ENCODE data around the gene CYGB. TPM values are rescaled to one million over a fixed set of nuclear protein-coding genes. Genes with fewer than 3 reads are reported as not detected.

CYGB gene
- total and polyA plus RNA-seq, 5 donors from 2014 or later = not detected

DNA sequence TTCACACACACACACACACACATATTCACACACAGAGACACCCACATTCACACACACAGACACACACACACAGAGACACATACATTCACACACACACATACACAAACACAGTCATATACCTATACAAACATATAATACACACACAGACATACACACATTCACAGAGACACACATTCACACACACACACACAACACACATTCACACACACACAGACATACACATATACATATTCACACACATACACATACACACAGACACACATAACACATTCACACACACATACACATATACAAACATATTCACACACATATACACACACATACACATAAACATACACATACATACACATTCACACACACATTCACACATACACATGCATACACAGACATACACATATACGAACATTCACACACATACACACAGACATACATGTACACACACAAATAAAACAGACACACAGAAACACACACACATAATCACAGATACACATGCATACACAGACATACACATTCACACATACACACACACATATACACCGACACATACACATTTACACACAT lies 10.2 kb upstream of the CYGB start:
- H3K36me3 ChIP-seq (ENCODE audit: control insufficient read depth, insufficient read depth, low read length) = no peaks in the 10 kb centered on the region
- H3K27me3 Mint-ChIP-seq = peaks cover 13% of the 10 kb centered on the region
- no peaks in the 10 kb centered on the region for H3K9me3 ChIP-seq (ENCODE audit: control insufficient read depth in 2 of 2, low read length in 2 of 2)
- peaks cover 0 to 4% (median 0%) of the 10 kb centered on the region in 4 donors for H3K4me1 Mint-ChIP-seq
- no peak overlapping the region for H3K4me3 Mint-ChIP-seq
- no peak overlapping the region for H3K27ac Mint-ChIP-seq
- no peak for ATAC-seq (ENCODE audit: low read depth in 2 of 2)
- no peaks in the 10 kb centered on the region for H3K9me3 Mint-ChIP-seq
- no peak for DNase-seq
- H3K4me1 ChIP-seq (ENCODE audit: control insufficient read depth, insufficient read depth, low read length, poor library complexity, severe bottlenecking) = no peaks in the 10 kb centered on the region
- H3K4me3 ChIP-seq (ENCODE audit: low read depth, low read length) = no peak overlapping the region
- no peaks in the 10 kb centered on the region for H3K27me3 ChIP-seq (ENCODE audit: control insufficient read depth, insufficient read depth, low read length)
- no peaks in the 10 kb centered on the region for H3K36me3 Mint-ChIP-seq
- H3K27ac ChIP-seq (ENCODE audit: insufficient read depth, low read length, poor library complexity, severe bottlenecking) = no peak overlapping the region

DNA sequence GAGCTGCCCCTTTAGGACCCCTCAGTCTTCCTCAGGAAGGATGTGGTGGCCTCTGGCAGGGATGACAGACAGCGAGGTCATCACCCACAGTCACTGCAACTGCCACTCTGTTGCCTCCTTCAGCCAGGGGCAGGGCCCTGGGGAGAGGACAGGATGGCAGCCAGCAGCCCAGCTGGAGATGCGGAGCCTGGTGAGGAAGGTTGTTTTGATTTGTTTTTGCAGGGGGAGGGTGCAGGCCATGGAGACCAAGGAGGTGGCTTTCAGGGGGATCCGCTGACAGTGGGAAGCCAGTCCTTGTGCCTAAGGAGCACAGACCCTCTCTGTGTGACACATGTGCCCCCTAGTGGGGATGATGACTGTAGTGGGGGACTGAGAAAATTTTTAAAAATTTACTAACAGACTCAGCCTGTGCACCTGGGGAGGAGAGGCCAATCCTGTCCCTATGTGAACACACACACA lies 9.7 kb upstream of the CYGB start:
- no peak overlapping the region for H3K27ac ChIP-seq (ENCODE audit: insufficient read depth, low read length, poor library complexity, severe bottlenecking)
- H3K9me3 ChIP-seq (ENCODE audit: control insufficient read depth in 2 of 2, low read length in 2 of 2) = no peaks in the 10 kb centered on the region
- DNase-seq = peak; percentile 27 to 64 (median 58)
- no peak overlapping the region for H3K4me3 ChIP-seq (ENCODE audit: low read depth, low read length)
- Mint-ChIP-seq H3K27me3 (peaks cover 18% of the 10 kb centered on the region), H3K36me3 (no peaks in the 10 kb centered on the region), H3K4me3 (no peak overlapping the region), H3K4me1 (peaks cover 0 to 4% (median 0%) of the 10 kb centered on the region in 4 donors), H3K27ac (no peak overlapping the region), H3K9me3 (no peaks in the 10 kb centered on the region)
- no peaks in the 10 kb centered on the region for H3K4me1 ChIP-seq (ENCODE audit: control insufficient read depth, insufficient read depth, low read length, poor library complexity, severe bottlenecking)
- peak; percentile 59 to 68 for ATAC-seq (ENCODE audit: low read depth in 2 of 2)
- H3K27me3 ChIP-seq (ENCODE audit: control insufficient read depth, insufficient read depth, low read length) = no peaks in the 10 kb centered on the region
- no peaks in the 10 kb centered on the region for H3K36me3 ChIP-seq (ENCODE audit: control insufficient read depth, insufficient read depth, low read length)

DNA sequence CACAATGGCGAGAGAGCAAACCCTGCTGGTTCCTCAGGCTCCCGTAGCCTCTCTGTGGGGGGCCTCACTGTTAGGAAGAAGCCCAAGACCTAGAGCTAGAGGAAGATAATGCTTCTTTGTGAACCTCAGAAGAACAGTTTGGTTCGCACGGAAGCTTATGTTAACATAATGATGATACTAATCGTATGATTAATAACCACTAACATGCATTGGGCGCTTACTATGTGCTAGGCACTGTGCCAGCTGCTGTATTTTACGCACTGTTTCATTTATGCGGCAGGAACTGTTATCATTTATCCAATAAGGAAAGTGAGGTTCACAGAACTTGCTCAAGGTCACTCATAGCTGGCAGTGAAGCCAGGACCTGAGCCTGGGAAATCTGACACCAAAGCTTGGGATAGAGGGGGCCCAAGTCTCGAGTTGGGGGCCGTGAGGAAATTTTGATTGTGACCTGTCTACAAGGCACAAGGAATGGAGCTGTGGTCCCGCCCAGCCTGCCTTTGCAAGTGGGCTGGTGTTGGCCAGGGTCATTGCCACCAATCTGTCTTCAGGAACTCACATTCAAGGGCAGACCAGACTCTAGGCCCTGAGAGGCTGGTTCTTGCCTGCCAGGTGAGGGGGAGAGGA lies 9.2 kb upstream of the CYGB start:
- Histone ChIP-seq H3K4me1 (ENCODE audit: control insufficient read depth, insufficient read depth, low read length, poor library complexity, severe bottlenecking) (no peaks in the 10 kb centered on the region), H3K9me3 (ENCODE audit: control insufficient read depth in 2 of 2, low read length in 2 of 2) (no peaks in the 10 kb centered on the region), H3K4me3 (ENCODE audit: low read depth, low read length) (no peak overlapping the region), H3K36me3 (ENCODE audit: control insufficient read depth, insufficient read depth, low read length) (no peaks in the 10 kb centered on the region), H3K27me3 (ENCODE audit: control insufficient read depth, insufficient read depth, low read length) (no peaks in the 10 kb centered on the region), H3K27ac (ENCODE audit: insufficient read depth, low read length, poor library complexity, severe bottlenecking) (no peak overlapping the region)
- Mint-ChIP-seq H3K27ac (peak overlapping the region in 1 of 3 donors; percentile 20), H3K27me3 (peaks cover 24% of the 10 kb centered on the region), H3K36me3 (no peaks in the 10 kb centered on the region), H3K9me3 (no peaks in the 10 kb centered on the region), H3K4me1 (peaks cover 0 to 4% (median 0%) of the 10 kb centered on the region in 4 donors), H3K4me3 (no peak overlapping the region)
- ATAC-seq (ENCODE audit: low read depth in 2 of 2) (no peak), DNase-seq (no peak)

DNA sequence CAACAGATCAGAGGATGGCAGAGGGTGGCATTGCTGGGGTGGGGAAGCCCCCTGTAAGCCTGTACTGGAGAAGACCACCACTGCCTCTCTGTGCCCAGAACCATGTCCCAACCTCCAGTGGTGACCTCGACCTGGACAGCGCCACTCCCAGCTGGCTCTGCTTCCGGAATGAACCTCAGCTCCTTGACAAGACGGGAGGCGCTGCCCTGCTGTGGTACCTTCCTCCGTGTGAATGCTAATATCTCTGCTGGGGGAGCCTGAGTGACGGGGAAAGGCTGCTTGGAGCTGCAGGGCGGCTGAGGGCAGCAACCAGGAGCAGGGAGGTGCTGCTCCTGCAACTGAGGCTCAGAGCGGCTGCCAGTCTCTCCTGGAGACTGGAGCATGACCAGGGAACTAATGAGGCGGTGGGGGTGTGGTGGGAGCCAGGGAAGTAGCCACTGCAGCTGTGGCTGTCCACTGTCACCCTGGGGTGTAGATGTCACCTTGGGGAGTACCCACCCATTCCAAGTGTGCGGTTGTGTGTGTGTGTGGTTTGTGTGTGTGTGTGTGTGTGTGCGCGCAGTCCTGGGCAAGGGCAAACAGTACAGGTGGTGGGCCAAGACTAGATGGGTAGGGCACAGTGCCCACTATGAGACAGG lies 8.5 kb upstream of the CYGB start:
- H3K36me3 Mint-ChIP-seq = no peaks in the 10 kb centered on the region
- H3K9me3 Mint-ChIP-seq = no peaks in the 10 kb centered on the region
- H3K9me3 ChIP-seq (ENCODE audit: control insufficient read depth in 2 of 2, low read length in 2 of 2) = no peaks in the 10 kb centered on the region
- H3K4me1 ChIP-seq (ENCODE audit: control insufficient read depth, insufficient read depth, low read length, poor library complexity, severe bottlenecking) = no peaks in the 10 kb centered on the region
- no peaks in the 10 kb centered on the region for H3K36me3 ChIP-seq (ENCODE audit: control insufficient read depth, insufficient read depth, low read length)
- peak overlapping the region in 1 of 3 donors; percentile 69 for H3K27ac Mint-ChIP-seq
- no peak overlapping the region for H3K4me3 Mint-ChIP-seq
- no peaks in the 10 kb centered on the region for H3K27me3 ChIP-seq (ENCODE audit: control insufficient read depth, insufficient read depth, low read length)
- H3K27me3 Mint-ChIP-seq = peaks cover 30% of the 10 kb centered on the region
- H3K4me1 Mint-ChIP-seq = peaks cover 0 to 3% (median 0%) of the 10 kb centered on the region in 4 donors
- H3K4me3 ChIP-seq (ENCODE audit: low read depth, low read length) = no peak overlapping the region
- DNase-seq = no peak
- H3K27ac ChIP-seq (ENCODE audit: insufficient read depth, low read length, poor library complexity, severe bottlenecking) = no peak overlapping the region
- ATAC-seq (ENCODE audit: low read depth in 2 of 2) = no peak

DNA sequence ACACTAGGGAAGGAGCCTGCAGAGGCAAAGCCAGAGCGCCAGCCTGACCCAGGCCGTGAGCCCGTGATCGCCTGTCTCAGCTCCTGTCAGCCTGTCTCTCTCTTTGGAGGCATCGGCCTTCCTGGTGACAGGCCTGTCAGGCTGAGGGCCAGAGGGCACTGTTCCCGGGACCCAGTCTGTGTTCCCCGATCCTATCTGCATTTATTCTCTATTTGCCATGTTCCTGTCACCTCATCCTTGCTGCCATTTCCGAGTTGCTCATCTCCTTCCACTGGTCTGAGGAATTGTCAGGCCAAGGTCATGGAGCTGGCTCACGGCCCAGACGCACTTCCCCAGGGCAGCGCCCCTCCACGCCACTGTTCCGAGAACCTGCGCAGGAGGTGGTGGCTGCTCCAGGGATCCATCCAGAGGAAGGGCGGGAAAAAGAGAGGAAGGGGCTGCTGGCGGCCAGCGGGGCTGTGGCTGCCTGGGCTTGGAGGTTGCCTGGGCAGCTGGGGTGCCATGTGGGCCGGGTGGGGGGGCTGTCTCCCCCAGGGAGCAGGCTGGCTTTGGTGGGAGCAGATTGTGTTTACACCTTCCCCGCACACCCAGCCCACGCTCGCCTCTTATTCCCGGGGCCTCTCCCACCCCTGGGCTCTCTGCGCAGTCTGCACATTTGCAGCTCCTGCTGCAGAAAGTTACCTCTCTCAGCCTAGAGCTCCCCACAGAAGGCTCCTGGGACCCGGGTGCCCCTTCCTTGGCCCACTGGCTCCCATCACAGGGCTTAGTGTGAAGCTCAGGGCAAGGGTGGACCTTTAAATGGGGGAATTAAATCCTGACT lies 7.2 kb upstream of the CYGB start:
- DNase-seq = no peak
- H3K27me3 ChIP-seq (ENCODE audit: control insufficient read depth, insufficient read depth, low read length) = no peaks in the 10 kb centered on the region
- ATAC-seq (ENCODE audit: low read depth in 2 of 2) = no peak
- H3K9me3 ChIP-seq (ENCODE audit: control insufficient read depth in 2 of 2, low read length in 2 of 2) = no peaks in the 10 kb centered on the region
- no peak overlapping the region for H3K27ac ChIP-seq (ENCODE audit: insufficient read depth, low read length, poor library complexity, severe bottlenecking)
- Mint-ChIP-seq H3K4me3 (no peak overlapping the region), H3K27me3 (peaks cover 36% of the 10 kb centered on the region), H3K4me1 (no peaks in the 10 kb centered on the region), H3K27ac (peak overlapping the region in 1 of 3 donors; percentile 38), H3K9me3 (no peaks in the 10 kb centered on the region), H3K36me3 (no peaks in the 10 kb centered on the region)
- H3K4me1 ChIP-seq (ENCODE audit: control insufficient read depth, insufficient read depth, low read length, poor library complexity, severe bottlenecking) = no peaks in the 10 kb centered on the region
- H3K4me3 ChIP-seq (ENCODE audit: low read depth, low read length) = no peak overlapping the region
- H3K36me3 ChIP-seq (ENCODE audit: control insufficient read depth, insufficient read depth, low read length) = no peaks in the 10 kb centered on the region

DNA sequence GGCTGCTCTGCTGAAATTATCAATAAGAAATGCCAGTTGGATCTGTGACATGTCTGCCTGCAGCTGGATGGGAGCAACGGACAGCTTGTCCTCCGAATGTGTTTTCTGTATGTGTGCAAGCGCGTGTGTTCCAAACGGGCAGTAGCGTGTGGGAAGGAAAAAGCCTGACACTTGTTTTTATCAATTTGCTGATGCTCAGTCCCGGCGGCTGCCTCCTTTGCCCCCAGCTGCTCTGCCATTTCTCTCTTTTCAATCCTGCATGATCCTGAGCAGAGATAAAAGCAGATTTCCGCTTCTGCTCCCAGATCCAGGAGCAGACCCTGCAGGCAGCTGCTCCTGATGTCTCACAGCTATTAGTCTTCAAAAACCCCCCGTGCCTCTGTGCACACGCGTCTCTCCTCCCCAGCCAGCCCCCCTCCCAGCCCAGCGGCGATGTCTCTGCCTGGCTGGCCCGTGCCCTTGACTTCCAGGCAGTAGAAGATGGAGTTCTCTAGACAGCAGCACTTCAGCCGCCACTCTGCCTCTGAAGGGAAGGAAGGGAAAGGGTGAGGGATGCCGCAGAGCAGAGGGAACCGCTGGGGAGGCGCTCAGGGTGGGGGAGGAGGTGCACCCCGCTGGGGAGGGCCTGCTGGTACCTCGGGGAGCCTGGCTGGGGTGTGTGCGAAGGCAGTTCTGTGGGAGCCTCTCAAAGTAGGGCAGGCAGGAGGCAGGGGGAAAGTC lies 6.5 kb upstream of the CYGB start:
- H3K9me3 Mint-ChIP-seq = peaks cover 0 to 3% (median 0%) of the 10 kb centered on the region in 7 donors
- no peak overlapping the region for H3K4me3 ChIP-seq (ENCODE audit: low read depth, low read length)
- no peaks in the 10 kb centered on the region for H3K4me1 ChIP-seq (ENCODE audit: control insufficient read depth, insufficient read depth, low read length, poor library complexity, severe bottlenecking)
- H3K36me3 ChIP-seq (ENCODE audit: control insufficient read depth, insufficient read depth, low read length) = no peaks in the 10 kb centered on the region
- no peaks in the 10 kb centered on the region for H3K9me3 ChIP-seq (ENCODE audit: control insufficient read depth in 2 of 2, low read length in 2 of 2)
- DNase-seq (no peak), ATAC-seq (ENCODE audit: low read depth in 2 of 2) (no peak)
- H3K27me3 ChIP-seq (ENCODE audit: control insufficient read depth, insufficient read depth, low read length) = peaks cover 3% of the 10 kb centered on the region
- H3K27ac Mint-ChIP-seq = peak overlapping the region in 1 of 3 donors; percentile 38
- H3K27me3 Mint-ChIP-seq = peaks cover 43% of the 10 kb centered on the region
- H3K27ac ChIP-seq (ENCODE audit: insufficient read depth, low read length, poor library complexity, severe bottlenecking) = no peak overlapping the region
- H3K4me3 Mint-ChIP-seq = no peak overlapping the region
- H3K4me1 Mint-ChIP-seq = peaks cover 0 to 3% (median 0%) of the 10 kb centered on the region in 4 donors
- no peaks in the 10 kb centered on the region for H3K36me3 Mint-ChIP-seq

DNA sequence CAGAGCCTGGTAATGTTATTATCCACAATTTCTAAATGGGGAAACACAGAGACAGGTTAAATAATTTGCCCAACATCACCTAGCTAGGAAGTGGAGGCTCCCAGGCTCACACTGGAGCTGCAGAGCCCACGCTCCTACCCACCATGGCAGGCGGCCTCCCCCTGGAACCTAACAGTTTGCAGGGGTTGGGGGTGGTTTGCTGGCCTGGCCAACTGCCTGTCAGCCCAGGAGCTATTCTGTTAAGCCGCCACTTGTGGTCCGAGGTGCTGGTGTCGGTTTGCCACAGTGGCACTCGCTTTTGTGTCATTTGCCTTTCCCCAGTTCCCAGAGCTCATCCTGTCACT lies 5.9 kb upstream of the CYGB start:
- Histone ChIP-seq H3K27me3 (ENCODE audit: control insufficient read depth, insufficient read depth, low read length) (peaks cover 3% of the 10 kb centered on the region), H3K4me1 (ENCODE audit: control insufficient read depth, insufficient read depth, low read length, poor library complexity, severe bottlenecking) (no peaks in the 10 kb centered on the region), H3K9me3 (ENCODE audit: control insufficient read depth in 2 of 2, low read length in 2 of 2) (no peaks in the 10 kb centered on the region), H3K4me3 (ENCODE audit: low read depth, low read length) (no peak overlapping the region), H3K27ac (ENCODE audit: insufficient read depth, low read length, poor library complexity, severe bottlenecking) (no peak overlapping the region), H3K36me3 (ENCODE audit: control insufficient read depth, insufficient read depth, low read length) (no peaks in the 10 kb centered on the region)
- H3K36me3 Mint-ChIP-seq = no peaks in the 10 kb centered on the region
- peaks cover 0 to 3% (median 0%) of the 10 kb centered on the region in 4 donors for H3K4me1 Mint-ChIP-seq
- H3K4me3 Mint-ChIP-seq = no peak overlapping the region
- DNase-seq (no peak), ATAC-seq (ENCODE audit: low read depth in 2 of 2) (no peak)
- H3K27ac Mint-ChIP-seq = no peak overlapping the region
- H3K9me3 Mint-ChIP-seq = peaks cover 0 to 3% (median 0%) of the 10 kb centered on the region in 7 donors
- peaks cover 48% of the 10 kb centered on the region for H3K27me3 Mint-ChIP-seq

Data from CD4-positive, CD25-positive, alpha-beta regulatory T cell (primary cell).